Upper lobe of left lung (tissue), 4 donors: Measurements from ENCODE around the gene SRBD1.

Experiments
- POLR2A ChIP-seq, 4 donors: fragments of 450-650 bp; IDR thresholded peaks; one replicate each; pipeline ENCODE4 v1.5.1; 2016 to 2017; ENCODE audit warnings: antibody characterized with exemption in 4 of 4, mild to moderate bottlenecking in 2 of 4
- POLR2AphosphoS5 ChIP-seq, 2 donors: sonication (generic); formaldehyde crosslinking; IDR thresholded peaks; one replicate each; pipeline ENCODE4 v1.5.1; 2017; ENCODE audit warnings: antibody characterized with exemption in 2 of 2
- TF ChIP-seq, protein P1 (sequence below), 6 experiments: fragments of 450-650 bp in 4 of 6; fragments of 200-600 bp in 2 of 6; sonication (generic) in 2 of 6; IDR thresholded peaks; one replicate each; pipeline ENCODE4 v1.5.1; 2016 to 2019; ENCODE audit warnings: antibody characterized with exemption in 6 of 6

GRCh38 chr2:45401431-45401922 lies 209.6 kb downstream of the SRBD1 start:
- TF ChIP-seq, protein P1, sequence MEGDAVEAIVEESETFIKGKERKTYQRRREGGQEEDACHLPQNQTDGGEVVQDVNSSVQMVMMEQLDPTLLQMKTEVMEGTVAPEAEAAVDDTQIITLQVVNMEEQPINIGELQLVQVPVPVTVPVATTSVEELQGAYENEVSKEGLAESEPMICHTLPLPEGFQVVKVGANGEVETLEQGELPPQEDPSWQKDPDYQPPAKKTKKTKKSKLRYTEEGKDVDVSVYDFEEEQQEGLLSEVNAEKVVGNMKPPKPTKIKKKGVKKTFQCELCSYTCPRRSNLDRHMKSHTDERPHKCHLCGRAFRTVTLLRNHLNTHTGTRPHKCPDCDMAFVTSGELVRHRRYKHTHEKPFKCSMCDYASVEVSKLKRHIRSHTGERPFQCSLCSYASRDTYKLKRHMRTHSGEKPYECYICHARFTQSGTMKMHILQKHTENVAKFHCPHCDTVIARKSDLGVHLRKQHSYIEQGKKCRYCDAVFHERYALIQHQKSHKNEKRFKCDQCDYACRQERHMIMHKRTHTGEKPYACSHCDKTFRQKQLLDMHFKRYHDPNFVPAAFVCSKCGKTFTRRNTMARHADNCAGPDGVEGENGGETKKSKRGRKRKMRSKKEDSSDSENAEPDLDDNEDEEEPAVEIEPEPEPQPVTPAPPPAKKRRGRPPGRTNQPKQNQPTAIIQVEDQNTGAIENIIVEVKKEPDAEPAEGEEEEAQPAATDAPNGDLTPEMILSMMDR (IDR thresholded peaks at IDR 0.05): no peak
- TF ChIP-seq POLR2AphosphoS5 (IDR thresholded peaks at IDR 0.05) (no peak), POLR2A (IDR thresholded peaks at IDR 0.05) (no peak)
